ENCODE results near the gene PRKCZ. TPM values are rescaled to one million over a fixed set of nuclear protein-coding genes. Genes with fewer than 3 reads are reported as not detected.

Gene PRKCZ
- total RNA-seq, 1 experiment from 2014 or later: 36.0 TPM

DNA sequence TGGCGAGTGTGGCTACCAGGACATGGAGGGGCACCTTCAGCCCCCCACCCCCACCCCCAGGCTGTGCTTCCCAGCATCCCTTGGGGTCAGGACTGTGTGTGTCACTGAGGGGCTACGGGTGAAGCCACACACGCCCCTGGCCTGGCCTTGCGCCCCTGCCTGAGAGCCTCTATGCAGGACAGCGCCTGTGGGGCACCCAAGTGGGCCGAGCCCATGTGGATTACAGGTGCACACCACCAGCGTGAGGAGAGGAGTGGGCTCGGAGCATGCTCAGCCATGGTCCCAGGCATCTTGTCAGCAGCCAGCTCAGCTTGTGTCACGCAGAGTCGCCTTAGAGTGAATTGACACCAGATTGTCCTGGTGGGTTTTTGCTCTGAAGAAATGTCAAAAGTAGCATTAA lies 116.5 kb downstream of the PRKCZ start:
- DNase-seq: no peak
- no TSS peak for BruUV-seq (replicated peaks)
- Histone ChIP-seq H4K20me1 (ENCODE audit: insufficient read depth) (no peaks in the 10 kb centered on the region), H3K9me3 (ENCODE audit: insufficient read depth, low read depth) (no peaks in the 10 kb centered on the region), H3K79me2 (ENCODE audit: low read depth) (no peaks in the 10 kb centered on the region), H3K4me3 (no peak overlapping the region), H3K9me2 (ENCODE audit: insufficient read depth) (no peaks in the 10 kb centered on the region), H3K27me3 (ENCODE audit: insufficient read depth, low read depth) (no peaks in the 10 kb centered on the region), H3K4me1 (replicated peaks; ENCODE audit: insufficient read depth) (no peaks in the 10 kb centered on the region), H3K27ac (no peak overlapping the region), H3F3A (ENCODE audit: insufficient read depth, low read depth) (no peaks in the 10 kb centered on the region), H3K36me3 (ENCODE audit: low read depth) (no peaks in the 10 kb centered on the region), H3K4me2 (no peak overlapping the region), H2AFZ (no peak overlapping the region)
- CTCF ChIA-PET: no interaction called here
- no peak for TF ChIP-seq EZH2 (IDR thresholded peaks at IDR 0.05; ENCODE audit: low read depth)
- TF ChIP-seq CTCF (conservative IDR thresholded peaks at IDR 0.05): no peak
- intact Hi-C loops (cut with micrococcal nuclease; ENCODE audit: unreplicated experiment): no loop called here
- POLR2A ChIA-PET (ENCODE audit: unreplicated experiment): no interaction called here

DNA sequence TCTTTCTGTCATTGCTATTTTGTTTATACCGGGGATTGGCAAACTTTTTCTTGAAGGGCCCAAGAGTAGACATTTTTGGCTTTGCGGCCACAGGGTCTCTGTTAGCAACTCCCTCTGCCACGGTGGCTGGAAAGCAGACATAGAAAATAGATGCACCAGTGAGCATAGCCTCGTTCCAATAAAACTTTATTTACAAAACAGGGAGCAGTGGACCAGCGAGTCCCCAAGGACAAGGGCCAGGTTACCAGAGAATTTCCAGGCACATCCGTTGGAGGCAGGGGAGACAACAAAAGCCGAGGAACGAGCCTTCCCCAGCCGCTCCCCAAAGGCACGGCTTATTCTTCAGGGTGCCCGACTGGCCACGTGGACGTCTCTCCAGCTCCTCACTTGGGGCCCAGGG lies 117.9 kb downstream of the PRKCZ start:
- no peaks in the 10 kb centered on the region for H3K79me2 ChIP-seq (ENCODE audit: low read depth)
- no TSS peak for BruUV-seq (replicated peaks)
- H3K27me3 ChIP-seq (ENCODE audit: insufficient read depth, low read depth): no peaks in the 10 kb centered on the region
- CTCF ChIA-PET: no interaction called here
- TF ChIP-seq EZH2 (IDR thresholded peaks at IDR 0.05; ENCODE audit: low read depth) (no peak), CTCF (conservative IDR thresholded peaks at IDR 0.05) (no peak)
- H3K9me3 ChIP-seq (ENCODE audit: insufficient read depth, low read depth): no peaks in the 10 kb centered on the region
- no peaks in the 10 kb centered on the region for H3F3A ChIP-seq (ENCODE audit: insufficient read depth, low read depth)
- H3K27ac ChIP-seq: no peak overlapping the region
- no peaks in the 10 kb centered on the region for H3K36me3 ChIP-seq (ENCODE audit: low read depth)
- no peak overlapping the region for H2AFZ ChIP-seq
- POLR2A ChIA-PET (ENCODE audit: unreplicated experiment): no interaction called here
- no peak for DNase-seq
- intact Hi-C loops (cut with micrococcal nuclease; ENCODE audit: unreplicated experiment): no loop called here
- H3K4me2 ChIP-seq: no peak overlapping the region
- H4K20me1 ChIP-seq (ENCODE audit: insufficient read depth): no peaks in the 10 kb centered on the region
- no peak overlapping the region for H3K4me3 ChIP-seq
- H3K4me1 ChIP-seq (replicated peaks; ENCODE audit: insufficient read depth): no peaks in the 10 kb centered on the region
- H3K9me2 ChIP-seq (ENCODE audit: insufficient read depth): no peaks in the 10 kb centered on the region

- Histone ChIP-seq H3K79me2 (ENCODE audit: low read depth) (no peaks in the 10 kb centered on the region), H3K9me2 (ENCODE audit: insufficient read depth) (no peaks in the 10 kb centered on the region), H3K4me3 (no peak overlapping the region), H3K36me3 (ENCODE audit: low read depth) (no peaks in the 10 kb centered on the region), H3K4me2 (no peak overlapping the region), H3K4me1 (replicated peaks; ENCODE audit: insufficient read depth) (no peaks in the 10 kb centered on the region), H3K27ac (no peak overlapping the region), H3K27me3 (ENCODE audit: insufficient read depth, low read depth) (no peaks in the 10 kb centered on the region), H3F3A (ENCODE audit: insufficient read depth, low read depth) (no peaks in the 10 kb centered on the region), H2AFZ (no peak overlapping the region), H4K20me1 (ENCODE audit: insufficient read depth) (no peaks in the 10 kb centered on the region), H3K9me3 (ENCODE audit: insufficient read depth, low read depth) (no peaks in the 10 kb centered on the region)
- ChIA-PET CTCF (no interaction called here), POLR2A (ENCODE audit: unreplicated experiment) (no interaction called here)
- DNase-seq: no peak
- intact Hi-C loops (cut with micrococcal nuclease; ENCODE audit: unreplicated experiment): no loop called here
- BruUV-seq (replicated peaks): no TSS peak
- TF ChIP-seq CTCF (conservative IDR thresholded peaks at IDR 0.05) (no peak), EZH2 (IDR thresholded peaks at IDR 0.05; ENCODE audit: low read depth) (no peak)
These were observed 118.3 kb downstream of the PRKCZ start for GRCh38 chr1:2168535-2168934.

Measured in PC-9 (cell line).